GM19025 (cell line): ENCODE measurements around the gene DACH1.

Experiments
- ATAC-seq: cut with Tn5 transposase; IDR thresholded peaks from one replicate; pipeline ENCODE4 v1.9.1; 2021; ENCODE audit warnings: mild to moderate bottlenecking, low read depth, moderate library complexity; ENCODE audit not compliant: unreplicated experiment

Gene DACH1

DNA sequence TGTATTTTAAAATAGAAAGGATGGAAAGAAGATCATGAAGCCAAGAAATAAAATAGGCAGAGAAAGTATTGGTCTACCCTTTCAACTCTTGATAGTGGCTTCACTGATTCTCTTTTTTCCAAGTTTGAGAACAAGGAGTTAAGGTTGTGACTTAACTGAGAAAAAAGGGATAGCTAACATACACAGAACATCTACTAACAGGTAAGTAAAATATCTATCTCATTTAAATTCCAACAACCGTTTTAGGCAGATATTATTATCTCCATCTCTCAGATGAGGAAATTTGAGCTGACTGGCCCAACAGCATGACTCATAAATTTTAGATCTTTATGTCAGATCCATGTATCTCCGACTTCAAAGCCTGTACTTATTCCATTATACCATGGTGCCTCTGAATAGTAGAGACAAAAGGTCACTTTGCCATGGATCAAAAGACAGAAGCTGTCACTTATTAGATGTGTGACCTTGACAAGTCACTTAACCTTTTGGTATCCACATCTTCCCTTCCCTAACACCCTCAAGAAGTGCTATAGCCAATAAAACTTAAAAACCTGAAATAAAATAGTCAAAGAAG lies 152.1 kb downstream of the DACH1 start:
- no peak for ATAC-seq

DNA sequence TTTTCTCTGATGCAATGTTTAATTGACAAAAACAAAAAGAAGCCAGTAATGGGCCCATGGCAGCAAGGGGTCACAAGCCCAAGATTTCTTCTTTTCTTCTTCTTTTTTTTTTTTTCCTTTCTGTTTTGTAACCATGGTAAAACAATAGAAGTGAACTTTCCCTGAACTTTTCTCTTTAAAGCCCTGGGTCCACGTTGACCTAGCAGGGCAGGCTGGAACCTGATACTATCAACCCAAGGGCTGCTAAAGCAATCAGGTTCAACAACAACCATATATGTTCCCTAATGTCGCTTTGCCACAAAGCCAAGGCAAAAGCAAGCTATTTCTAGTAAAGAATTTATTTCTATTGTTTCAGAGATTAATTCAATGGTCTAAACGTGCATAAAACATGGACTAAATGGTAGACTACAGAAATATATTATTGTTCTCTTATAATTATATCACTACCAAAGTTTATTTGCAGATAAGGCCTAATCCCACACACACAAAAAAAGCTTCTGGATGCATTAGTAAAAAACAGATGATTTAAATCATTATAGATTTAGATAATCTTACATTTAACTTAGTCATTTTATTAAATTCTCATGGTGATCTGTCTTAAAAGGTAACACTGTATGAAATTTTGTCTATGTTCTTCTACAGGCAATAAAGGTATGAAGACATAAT lies 153.9 kb downstream of the DACH1 start:
- no peak for ATAC-seq

DNA sequence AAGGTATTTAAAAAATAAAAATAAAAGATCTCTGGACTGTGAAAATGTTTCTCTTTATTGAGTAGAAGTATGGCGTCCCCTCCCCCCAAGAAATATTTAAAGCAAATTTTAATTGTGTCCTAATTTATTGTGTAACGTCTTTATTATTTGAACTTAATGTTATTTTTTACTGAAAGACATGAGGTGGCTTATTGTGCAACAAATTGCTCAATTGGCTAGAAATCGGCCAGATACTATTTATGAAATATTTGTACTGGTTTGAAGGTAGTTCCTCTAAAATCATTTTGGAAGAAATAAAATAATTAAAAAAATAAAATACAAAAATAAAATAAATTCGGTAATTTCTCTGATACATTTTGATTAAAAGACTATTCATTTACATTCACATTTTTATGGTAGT lies 162.3 kb downstream of the DACH1 start:
- no peak for ATAC-seq

DNA sequence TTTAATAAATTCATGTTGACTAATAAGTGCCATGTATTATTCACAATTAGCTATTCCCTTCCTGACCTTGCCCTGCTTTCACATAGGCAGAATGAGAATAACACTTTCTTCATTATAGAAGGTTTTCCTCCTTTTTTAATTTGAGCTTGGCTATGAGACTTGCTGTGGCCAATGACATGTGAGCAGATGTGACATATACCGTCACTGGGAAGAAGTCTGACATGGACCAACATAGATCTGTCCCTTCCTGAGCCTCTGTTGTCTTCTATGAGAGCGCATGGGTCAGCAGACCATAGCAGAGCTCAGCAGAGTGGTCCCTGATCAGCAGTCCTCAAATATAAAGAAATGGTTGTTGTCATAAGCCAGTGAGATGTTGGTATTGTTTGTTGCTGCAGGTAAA lies 163.9 kb downstream of the DACH1 start:
- ATAC-seq, result no peak

DNA sequence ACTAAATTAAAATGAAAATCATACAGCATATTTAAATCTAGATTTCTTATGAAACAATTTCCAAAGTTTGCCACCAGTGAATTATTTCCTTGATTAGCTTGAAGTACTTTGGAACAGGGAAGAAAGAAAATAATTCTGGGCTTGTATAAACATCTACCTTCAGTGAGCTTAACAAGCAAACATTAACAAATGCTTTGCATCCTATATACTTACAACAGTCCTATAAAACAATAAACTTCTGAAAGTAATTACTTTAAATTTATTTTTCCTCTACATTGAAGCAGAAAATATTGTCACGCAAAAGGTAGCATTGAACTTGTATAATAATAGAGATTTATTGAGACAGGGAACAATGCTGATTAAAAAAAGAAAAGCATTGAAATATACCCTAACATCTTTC lies 164.8 kb downstream of the DACH1 start:
- no peak for ATAC-seq

DNA sequence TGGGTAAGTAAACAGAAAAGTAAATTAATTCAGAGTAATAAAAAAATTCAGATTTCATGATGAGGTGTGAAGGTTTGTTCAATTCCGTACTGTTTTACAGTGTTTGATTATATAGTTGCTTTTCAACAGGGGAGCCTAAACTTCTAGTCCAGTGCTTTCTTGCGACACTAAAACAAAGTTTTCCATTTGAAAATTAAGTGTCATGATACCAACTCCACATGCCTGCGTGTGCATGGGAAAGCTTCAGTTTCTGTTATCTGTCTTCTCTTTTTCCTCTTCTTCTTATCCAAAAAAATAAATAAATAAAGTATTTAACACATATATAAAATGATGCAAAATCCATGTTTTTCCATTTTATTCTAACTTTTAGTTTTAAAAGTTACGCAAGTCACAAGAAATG lies 165.3 kb downstream of the DACH1 start:
- ATAC-seq, result no peak

DNA sequence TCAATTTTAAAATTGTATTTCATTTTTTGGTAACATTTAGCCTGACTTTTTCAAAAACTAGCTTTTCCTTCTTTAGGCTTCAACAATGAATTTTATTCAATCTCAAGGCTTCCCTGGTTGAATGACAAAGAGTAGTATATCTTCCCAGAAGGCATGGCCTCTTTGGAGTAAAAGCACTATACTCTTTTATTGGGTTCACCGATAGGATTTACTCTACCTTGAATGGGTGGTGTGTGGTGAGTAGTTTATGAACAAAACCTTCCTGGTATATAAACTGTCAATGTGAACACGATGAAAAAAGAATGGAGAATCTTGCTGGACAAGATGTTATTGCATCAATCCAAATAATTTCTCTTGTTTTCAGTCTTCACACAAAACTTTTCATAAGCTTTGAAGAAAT lies 167.7 kb downstream of the DACH1 start:
- ATAC-seq, result no peak

DNA sequence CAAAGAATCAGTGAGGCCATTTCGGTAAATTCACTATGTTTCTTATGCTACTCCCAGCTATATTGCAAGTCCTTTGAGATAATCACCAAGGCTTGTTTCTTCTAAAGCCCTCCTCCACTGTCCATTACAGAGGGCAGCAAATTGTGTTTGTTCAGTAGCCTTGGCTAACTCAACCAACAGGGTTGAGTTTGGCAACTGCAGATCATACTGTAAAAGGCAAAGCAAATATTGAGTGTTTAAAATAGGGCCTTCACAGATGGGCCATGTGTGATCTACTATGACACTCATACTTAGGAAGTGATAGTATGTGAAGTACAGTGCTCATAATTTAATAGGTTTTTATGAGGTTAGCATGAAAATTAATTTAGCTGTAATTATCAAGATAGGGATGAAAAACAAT lies 171.3 kb downstream of the DACH1 start:
- no peak for ATAC-seq

DNA sequence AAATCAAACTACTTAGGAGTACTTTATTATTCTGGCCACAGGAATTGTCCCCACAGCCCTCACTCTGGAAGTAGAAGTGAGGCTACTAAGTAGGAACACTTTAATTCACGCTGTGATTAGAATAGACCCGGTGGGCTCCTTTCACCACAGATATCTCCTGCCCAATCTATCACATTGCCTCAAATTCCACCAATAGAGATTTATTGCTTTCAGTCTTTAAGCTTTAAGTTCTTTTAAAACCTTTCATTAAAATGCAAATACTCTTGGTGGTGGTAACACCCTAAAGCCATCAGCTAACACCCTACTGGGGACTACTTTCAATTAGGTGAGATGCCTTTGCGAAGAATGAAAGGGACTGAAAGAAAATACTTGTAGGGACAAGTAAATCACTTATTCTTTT lies 181.9 kb downstream of the DACH1 start:
- ATAC-seq, result no peak

DNA sequence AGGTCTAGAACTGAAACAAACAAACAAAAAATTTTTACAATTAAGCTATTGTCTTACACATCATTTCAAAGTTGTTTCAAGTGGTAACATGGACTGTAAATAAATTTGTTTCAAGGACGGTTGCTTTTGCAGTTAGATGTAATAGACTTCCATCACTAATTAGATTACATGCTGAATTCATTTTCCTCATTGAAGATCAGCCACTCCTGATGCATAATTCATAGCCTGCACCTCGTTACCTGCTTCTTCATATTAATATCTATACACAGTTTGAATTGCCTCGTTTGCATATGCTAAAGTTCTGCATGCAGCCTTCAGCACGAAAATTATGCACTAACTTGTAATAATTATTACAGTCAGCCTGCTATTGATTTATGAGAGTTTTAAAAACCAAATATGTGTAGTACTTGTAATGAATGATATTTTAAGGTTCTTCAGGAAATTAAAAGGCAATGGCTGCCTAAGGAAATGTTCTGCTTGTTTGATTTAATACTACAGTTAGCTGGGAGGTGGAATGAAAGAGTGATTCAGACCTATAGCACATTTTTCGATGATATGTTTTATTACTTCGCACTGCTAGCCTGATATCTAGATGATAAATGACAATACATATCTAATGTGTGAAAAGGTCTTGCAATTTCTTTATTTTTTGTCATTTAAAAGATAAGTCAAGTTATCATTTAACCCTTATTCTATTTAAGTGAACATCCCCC lies 184.9 kb downstream of the DACH1 start:
- no peak for ATAC-seq

DNA sequence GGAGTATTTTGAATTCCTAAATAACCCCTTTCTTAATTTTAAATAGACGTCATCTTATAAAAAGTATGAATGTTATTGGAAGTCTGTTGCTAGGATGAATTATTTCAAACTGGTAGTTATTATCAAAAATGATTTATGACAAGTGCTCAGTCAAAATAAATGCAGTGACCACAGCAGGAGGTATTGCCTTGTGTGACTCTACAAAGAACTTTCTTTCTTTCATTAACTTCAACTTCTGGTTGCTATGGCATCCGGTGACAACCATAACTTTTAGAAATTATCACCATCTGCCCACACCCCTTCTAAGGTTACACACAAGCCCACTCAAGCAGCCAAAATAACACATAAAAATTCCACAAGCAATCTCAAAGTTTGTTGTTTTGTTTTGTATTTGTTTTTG lies 189.9 kb downstream of the DACH1 start:
- ATAC-seq, result no peak

DNA sequence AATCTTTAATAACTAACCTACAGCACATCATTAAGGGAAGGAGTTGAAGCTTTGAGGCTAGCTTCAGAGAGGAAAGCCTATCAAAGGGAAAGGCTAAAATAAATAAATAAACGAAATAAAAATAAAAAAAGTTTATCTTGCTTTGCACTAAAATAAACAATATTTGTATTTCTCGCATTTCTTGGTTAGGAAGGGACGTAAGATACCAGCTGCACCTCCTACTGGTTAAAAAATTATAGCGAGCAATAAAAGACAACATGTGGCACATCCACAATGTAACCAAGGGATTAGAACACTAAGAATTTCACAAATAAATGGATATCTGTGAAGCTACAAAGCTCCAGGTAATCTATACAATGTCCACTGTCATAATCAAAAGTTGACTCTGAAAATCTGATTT lies 194.5 kb downstream of the DACH1 start:
- no peak for ATAC-seq

DNA sequence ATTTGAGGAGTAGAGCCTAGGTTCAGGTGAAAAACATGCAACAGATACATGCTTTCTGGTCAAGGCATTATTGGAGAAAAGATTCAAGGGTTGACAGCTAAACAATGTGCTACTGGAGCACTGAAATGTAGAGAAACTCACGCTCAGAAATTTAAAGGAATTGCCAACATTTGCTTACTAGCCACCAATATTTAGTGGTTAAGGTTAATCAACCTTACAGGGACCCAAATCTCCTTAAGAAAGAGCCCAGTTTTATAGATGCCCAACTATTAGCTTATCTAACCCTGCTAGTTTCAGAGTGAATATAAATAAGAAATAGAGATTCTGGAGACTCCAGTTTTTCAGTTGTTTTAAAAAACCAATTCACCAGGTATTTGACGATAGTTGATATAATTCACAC lies 203.6 kb downstream of the DACH1 start:
- ATAC-seq, result no peak

DNA sequence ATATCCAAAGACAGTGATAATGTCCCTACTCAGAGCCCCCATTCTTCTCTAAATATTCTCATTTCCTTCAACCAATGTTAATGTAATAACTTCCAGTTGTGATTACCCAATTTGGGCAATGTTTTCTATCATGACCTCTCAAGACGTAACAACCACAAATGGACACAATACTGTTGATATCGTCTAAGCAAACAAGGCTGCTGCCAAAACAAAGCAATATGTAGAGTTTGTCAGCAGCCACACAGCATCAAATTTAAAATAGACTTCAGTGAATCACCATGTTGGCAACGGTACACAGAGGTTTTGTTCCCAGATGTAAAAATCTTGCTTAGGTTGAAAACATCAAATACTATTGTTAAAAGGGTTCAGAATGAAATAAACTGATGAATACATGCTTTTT lies 205.1 kb downstream of the DACH1 start:
- no peak for ATAC-seq

DNA sequence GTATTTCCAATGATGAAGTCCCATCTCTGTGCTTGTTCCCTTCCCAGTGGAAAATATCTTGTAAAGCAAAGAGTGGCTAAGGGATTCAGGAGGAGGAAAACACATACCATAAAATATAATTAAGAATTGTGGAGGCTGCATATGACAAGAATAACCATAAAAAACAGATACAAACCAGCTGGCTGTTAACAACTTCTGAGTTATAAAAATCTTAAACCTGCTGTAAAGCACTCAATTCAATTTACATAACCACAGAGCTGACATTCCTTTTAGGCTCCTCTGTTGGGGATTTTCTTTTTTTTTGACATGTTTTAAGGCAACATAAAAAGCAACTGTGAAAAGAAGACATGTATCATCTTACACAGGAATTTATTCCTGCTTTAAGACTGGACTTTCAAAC lies 207.6 kb downstream of the DACH1 start:
- ATAC-seq, result no peak

DNA sequence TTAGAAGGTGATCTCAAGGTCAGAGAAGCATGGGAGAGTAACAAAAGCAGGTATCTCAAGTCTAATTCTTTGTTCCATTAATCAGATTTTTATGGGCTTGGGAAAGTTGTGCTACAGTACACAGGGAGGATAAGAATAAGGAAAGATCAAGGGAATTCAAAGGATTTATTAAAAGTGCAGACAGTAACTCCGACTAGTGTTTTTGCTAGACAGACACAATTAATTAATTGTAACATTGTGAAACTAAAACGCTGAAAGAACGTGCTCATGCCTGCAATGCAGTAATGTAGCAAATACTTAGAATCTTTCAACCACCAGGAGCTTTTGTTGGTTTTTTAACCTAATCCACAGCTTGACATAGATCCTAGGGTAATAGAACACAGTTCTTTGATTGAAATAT lies 221.5 kb downstream of the DACH1 start:
- no peak for ATAC-seq

DNA sequence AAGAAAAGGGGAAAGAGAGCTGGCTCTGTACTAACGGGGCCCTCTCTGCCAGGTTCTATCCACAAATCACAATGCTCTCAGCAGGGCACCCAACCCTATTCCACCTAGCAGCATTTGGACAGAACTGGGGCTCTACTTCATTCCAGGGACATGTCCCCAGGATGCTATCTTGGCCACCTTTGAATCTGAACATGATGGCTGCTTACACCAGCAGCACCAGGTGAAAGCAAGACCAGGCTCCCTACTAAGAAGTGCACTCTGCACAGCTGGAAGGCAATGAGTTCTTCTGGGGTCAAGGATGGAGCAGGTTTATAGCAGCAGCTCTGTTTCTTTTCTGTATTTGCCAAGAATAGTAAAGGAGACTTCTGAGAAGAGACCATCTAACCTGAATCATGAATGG lies 222.4 kb downstream of the DACH1 start:
- ATAC-seq, result no peak

DNA sequence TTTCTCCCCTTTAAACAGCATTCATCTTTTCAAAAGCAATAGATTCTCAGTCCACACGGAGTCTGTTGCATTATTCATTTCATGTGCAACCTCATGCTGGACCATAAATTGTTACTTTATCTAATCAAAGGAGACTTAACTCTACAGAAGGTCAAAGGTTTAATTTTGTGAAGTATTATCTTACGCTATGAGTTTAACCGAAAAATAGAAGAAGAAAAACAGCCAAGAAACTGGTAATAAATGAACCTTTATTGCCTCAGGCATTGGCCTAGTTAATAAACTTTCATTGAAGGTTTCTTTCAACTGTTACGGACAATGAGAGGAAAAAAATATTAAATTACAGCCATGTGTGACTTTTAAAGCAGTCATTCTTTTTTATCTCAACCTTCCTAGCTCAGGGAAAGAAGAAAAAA lies 223.6 kb downstream of the DACH1 start:
- ATAC-seq, result no peak

DNA sequence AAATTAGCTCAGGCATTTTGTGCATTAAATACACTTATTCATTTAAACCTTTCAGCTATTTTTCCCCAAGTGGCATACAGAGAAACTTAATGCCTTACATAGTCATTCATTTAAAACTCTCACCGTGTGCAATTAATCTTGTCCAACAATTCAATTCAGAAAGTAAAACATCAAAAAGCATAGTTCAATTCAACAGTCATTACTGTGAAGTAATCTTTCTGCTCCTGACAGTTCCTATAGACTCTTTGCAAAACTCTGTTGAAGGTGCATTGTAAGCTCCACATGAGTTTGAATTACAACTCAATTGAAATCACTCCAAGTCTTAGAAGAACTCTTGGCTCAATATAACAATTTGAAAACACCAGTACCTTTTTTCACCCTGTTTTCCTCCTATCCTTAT lies 228.3 kb downstream of the DACH1 start:
- ATAC-seq, result no peak

DNA sequence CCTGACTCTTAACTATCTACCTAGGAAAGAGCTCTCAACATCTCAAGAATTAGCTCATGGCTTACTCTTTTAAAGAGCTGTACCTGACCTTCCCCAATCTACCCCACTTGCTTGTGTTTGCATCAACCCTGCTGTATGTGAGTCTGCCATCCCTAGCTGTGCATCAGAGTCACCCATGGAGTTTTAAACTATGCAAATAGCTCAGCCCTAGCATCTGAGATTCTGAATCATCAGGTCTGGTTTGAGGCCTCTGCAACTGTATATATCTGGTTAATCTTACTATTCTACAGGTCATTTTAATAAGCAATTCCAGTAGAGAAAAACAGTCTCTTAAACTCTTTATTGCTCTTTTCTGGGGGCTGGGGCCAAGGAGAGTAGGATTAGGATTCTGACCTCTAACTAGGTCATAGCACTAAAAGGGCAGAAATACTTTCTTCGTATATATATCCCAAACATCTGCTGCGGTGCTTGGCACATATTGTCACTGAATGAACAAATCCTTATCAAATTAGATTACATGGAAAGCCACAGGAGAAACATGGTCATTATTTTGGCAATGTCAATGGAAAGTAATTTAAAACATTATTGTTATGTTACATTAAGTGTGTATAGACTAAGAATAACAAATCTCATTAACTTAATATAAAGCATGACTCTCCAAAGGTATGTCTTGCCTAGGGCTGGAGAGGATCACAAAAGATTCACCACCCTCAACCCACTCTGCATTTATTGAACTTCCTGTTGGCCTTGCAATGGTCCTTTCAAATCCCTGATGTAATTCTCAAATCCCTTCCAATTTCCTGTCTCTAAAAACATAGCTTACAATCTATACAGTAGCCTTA lies 232.2 kb downstream of the DACH1 start:
- ATAC-seq, result no peak

DNA sequence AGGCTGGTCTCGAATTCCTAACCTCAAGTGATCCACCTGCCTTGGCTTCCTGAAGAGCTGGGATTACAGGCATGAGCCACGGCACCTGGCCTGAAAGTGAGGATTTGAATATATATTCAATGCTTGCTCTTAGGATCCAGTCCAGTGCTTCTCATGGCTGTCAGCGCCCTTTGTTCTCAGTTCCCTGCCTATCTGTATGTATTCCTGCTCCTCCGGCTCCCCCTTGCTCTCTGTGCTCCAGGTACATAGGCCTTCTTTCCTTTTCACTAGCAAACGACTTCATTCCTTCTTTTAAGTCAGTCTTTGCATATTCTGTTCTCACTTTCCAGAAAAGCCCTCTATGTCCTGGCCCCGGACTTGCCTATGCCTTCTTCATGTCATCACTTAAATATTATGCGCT lies 232.8 kb downstream of the DACH1 start:
- no peak for ATAC-seq
